ENCODE measurements around the gene RHOC.
A peak's percentile ranks its signal among the peaks of the same experiment; 100 is the strongest.

RHOC gene

DNA sequence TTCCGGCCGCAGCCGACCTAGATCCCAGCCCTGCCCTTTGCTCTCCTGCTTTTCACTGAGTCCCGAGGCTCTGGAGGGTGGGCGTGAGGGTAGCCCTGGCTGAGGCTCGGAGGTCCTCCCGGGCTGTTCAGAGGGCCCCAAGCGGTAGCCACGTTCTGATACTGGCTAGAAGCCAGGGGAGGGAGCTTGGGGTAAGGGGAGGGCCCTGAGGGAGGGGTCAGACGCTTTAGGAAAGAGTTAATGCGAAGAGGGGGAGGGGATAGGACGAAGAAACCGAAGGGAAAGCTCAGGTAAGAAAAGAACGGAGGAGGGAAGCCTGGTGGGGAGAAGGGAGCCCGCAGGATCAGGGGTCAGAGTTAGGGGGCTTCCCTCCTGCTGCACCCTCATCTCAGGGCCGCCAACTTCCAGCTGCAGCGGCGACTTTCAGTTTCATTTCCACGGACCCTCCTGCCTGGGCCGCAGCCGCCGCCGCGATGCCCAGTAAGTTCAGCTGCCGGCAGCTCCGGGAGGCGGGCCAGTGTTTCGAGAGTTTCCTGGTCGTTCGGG is 32.4 kb downstream of the RHOC start, which contains the start of gene MOV10:
Gene MOV10, plus strand, starts transcription at position 220 of the 546 bp plus-strand sequence. Its CDS starts 254 bp downstream, at position 474.
- no peak for TF ChIP-seq CTCF (IDR thresholded peaks at IDR 0.05)
- no peaks in the 10 kb centered on the region for H3K27me3 ChIP-seq
- intact Hi-C loops (cut with DNase I; ENCODE audit: low total_unique reads), result loop anchor here (2.0 to 5.0 kb wide), 2 partner anchors 26 to 57 kb away; partner anchors contain the start of genes CAPZA1 and ST7L
- H3K4me1 ChIP-seq, result peaks cover 0 to 28% (median 15%) of the 10 kb centered on the region in 4 donors
- no peaks in the 10 kb centered on the region for H3K9me3 ChIP-seq
- H3K27ac ChIP-seq, result peak within 1 kb of the TSS; percentile 85 to 94
- H3K36me3 ChIP-seq, result peaks cover 0 to 27% (median 19%) of the 10 kb centered on the region in 3 donors
- peak; percentile 70 to 81 for DNase-seq
- H3K4me3 ChIP-seq, result peak within 1 kb of the TSS; percentile 65 to 78

DNA sequence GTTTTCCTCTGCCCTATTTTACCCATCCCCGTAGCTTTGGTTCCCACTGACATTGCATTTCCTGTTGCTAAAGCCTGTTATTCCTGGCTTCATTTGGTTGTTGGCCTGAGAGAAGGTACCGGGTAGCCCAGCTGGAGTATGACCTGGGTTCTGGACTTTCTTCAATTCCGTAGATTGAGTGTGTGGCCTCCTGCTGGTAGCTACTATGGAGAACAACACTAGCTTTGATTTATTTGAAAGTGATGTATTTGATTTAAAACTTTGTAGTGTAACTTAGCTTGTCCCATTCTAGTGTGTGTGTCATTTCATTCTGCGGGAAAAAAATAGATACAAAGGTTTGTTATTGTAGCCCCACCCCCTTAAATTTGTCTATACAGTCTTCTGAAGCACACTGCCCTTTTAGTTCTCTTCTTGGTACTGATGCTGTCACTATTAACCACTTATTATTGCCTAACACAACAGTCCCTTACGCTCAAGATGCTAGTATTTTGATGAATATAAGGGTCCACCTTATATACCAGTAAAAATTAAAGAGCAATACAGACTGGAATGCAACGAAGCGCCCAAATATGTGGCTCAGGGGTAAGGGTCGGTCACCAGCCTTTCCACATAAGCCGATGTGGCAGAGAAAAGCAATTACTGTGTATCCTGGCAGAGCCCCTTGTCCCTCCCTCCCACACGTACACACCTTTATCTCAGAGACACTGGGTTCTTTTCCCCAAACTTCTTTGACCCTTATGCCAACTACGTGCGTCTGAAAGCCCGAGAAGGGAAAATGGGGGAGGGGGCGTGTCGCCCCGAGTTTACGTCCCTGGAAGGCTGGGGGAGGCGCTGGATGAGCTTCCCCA is 33.1 kb downstream of the RHOC start:
- peak; percentile 59 to 60 for TF ChIP-seq CTCF (IDR thresholded peaks at IDR 0.05)
- no peaks in the 10 kb centered on the region for H3K27me3 ChIP-seq
- peak overlapping the region; percentile 65 to 78 for H3K4me3 ChIP-seq
- intact Hi-C loops (cut with DNase I; ENCODE audit: low total_unique reads), result loop anchor here (2.0 to 5.0 kb wide), 2 partner anchors 27 to 57 kb away; partner anchors contain the start of genes CAPZA1 and ST7L
- peak; percentile 47 to 78 for DNase-seq
- no peaks in the 10 kb centered on the region for H3K9me3 ChIP-seq
- H3K27ac ChIP-seq, result peak overlapping the region; percentile 85 to 94
- H3K4me1 ChIP-seq, result peaks cover 0 to 28% (median 15%) of the 10 kb centered on the region in 4 donors
- peaks cover 4 to 34% (median 20%) of the 10 kb centered on the region in 3 donors for H3K36me3 ChIP-seq

DNA sequence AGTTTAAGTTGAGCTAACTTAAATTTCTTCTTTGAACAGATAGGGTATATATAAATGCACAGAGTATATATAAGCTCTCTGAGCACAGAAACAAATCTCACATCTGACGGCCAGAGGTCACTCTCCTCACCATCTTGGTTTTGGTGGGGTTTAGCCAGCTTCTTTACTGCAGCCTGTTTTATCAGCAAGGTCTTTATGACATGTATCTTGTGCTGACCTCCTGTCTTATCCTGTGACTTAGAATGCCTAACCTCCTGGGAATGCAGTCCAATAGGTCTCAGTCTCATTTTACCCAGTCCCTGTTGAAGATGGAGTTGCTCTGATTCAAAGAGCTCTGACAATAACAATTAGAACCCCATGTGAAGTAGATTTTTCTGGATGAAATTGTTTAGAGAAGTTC is 34.1 kb downstream of the RHOC start:
- peaks cover 13 to 44% (median 29%) of the 10 kb centered on the region in 3 donors for H3K36me3 ChIP-seq
- DNase-seq, result no peak
- H3K4me1 ChIP-seq, result peaks cover 0 to 28% (median 15%) of the 10 kb centered on the region in 4 donors
- H3K4me3 ChIP-seq, result no peak overlapping the region
- H3K27ac ChIP-seq, result peak overlapping the region in 1 of 2 donors; percentile 94
- intact Hi-C loops (cut with DNase I; ENCODE audit: low total_unique reads), result loop anchor here (5.0 kb wide), 1 partner anchor 56 kb away; the partner anchor contains the start of genes CAPZA1 and ST7L
- H3K27me3 ChIP-seq, result no peaks in the 10 kb centered on the region
- no peaks in the 10 kb centered on the region for H3K9me3 ChIP-seq
- TF ChIP-seq CTCF (IDR thresholded peaks at IDR 0.05), result no peak

GRCh38 chr1:112672009-112672408 is 34.9 kb downstream of the RHOC start:
- H3K27ac ChIP-seq, result no peak overlapping the region

More at GRCh38 chr1:112672009-112672408, 34.9 kb downstream of the RHOC start:
- intact Hi-C loops (cut with DNase I; ENCODE audit: low total_unique reads), result loop anchor here (5.0 kb wide), 1 partner anchor 55 kb away; the partner anchor contains the start of genes CAPZA1 and ST7L
- peaks cover 19 to 52% (median 37%) of the 10 kb centered on the region in 3 donors for H3K36me3 ChIP-seq
- H3K4me3 ChIP-seq, result no peak overlapping the region
- no peaks in the 10 kb centered on the region for H3K9me3 ChIP-seq
- DNase-seq, result no peak
- no peak for TF ChIP-seq CTCF (IDR thresholded peaks at IDR 0.05)
- H3K27me3 ChIP-seq, result no peaks in the 10 kb centered on the region
- H3K4me1 ChIP-seq, result peaks cover 0 to 28% (median 15%) of the 10 kb centered on the region in 4 donors

Data from tibial artery (tissue), 4 donors.